ENCODE results near the gene CAMKK1.

Gene CAMKK1

DNA sequence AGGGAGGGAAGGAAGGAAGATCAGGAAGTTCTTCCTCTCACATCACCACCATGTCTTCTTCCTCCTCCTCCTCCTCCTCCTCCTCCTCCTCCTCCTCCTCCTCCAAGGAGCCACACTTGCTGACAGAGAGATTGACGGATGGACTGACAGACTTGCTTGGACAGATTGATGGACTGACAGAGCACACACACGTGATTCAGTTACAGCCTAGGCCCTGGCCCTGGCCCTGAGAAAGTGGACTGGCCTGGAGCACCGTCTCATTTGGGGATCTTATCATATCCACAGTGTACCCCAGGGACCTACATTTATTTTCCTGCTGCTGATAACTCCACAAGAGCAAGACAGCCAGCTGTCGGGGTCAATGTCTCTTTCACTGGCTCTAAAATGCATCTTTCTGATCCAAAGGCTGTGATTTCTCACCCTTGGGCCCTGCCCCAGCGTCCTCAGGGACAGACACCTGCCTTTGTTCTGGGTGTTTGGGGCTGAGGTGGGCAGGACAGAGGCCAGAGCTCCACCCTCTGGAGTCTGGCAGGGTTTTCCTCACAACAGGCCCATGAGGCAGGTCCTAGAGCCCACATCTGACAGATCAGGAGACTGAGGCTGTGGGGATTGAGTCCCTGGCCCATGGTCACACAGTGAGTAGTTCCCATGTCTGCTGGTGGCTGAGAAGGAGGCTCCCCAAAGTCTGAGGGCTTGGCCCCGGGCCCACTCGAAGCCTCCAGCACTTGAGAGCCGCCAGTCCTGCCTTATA is 25.7 kb upstream of the CAMKK1 start:
- H3K9me3 ChIP-seq (ENCODE audit: severe bottlenecking): no peaks in the 10 kb centered on the region
- H3K36me3 ChIP-seq (ENCODE audit: low read depth): no peaks in the 10 kb centered on the region
- no peak overlapping the region for H3K4me3 ChIP-seq (ENCODE audit: severe bottlenecking)
- DNase-seq (ENCODE audit: low spot score) (no peak), ATAC-seq (ENCODE audit: low read depth) (no peak)
- no peaks in the 10 kb centered on the region for H3K4me1 ChIP-seq (ENCODE audit: insufficient read depth, poor library complexity, severe bottlenecking)
- no peak overlapping the region for H3K27ac ChIP-seq (ENCODE audit: poor library complexity, severe bottlenecking)
- TF ChIP-seq CTCF (IDR thresholded peaks at IDR 0.05; ENCODE audit: poor library complexity, severe bottlenecking): no peak
- H3K27me3 ChIP-seq (ENCODE audit: insufficient read depth, poor library complexity, severe bottlenecking): no peaks in the 10 kb centered on the region

GRCh38 chr17:3917391-3917931 is 24.6 kb upstream of the CAMKK1 start:
- DNase-seq (ENCODE audit: low spot score) (no peak), ATAC-seq (ENCODE audit: low read depth) (no peak)
- H3K27ac ChIP-seq (ENCODE audit: poor library complexity, severe bottlenecking): no peak overlapping the region
- no peaks in the 10 kb centered on the region for H3K4me1 ChIP-seq (ENCODE audit: insufficient read depth, poor library complexity, severe bottlenecking)
- H3K27me3 ChIP-seq (ENCODE audit: insufficient read depth, poor library complexity, severe bottlenecking): no peaks in the 10 kb centered on the region
- no peak for TF ChIP-seq CTCF (IDR thresholded peaks at IDR 0.05; ENCODE audit: poor library complexity, severe bottlenecking)
- H3K36me3 ChIP-seq (ENCODE audit: low read depth): no peaks in the 10 kb centered on the region
- H3K4me3 ChIP-seq (ENCODE audit: severe bottlenecking): no peak overlapping the region
- no peaks in the 10 kb centered on the region for H3K9me3 ChIP-seq (ENCODE audit: severe bottlenecking)

DNA sequence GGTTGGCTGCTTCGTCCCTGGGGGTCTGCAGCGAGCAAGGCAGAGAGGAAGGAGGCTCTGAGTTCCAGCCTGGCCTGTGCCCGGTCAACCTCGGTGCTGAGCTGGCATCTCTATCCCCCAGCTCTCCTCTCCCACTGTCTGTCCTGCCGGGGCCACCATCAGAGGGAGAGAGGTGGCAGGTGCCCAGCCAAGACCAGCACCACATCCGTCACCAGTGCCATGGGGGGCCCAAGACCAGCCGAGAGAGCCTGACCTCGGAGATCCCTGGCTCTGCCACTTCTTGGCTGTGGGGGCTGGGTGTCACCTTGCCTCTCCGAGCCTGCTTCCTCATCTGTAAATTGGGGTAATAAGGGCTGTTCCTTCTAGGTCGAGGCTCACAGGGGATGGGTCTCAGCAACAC is 24.0 kb upstream of the CAMKK1 start:
- no peak for TF ChIP-seq CTCF (IDR thresholded peaks at IDR 0.05; ENCODE audit: poor library complexity, severe bottlenecking)
- Histone ChIP-seq H3K4me1 (ENCODE audit: insufficient read depth, poor library complexity, severe bottlenecking) (no peaks in the 10 kb centered on the region), H3K27ac (ENCODE audit: poor library complexity, severe bottlenecking) (no peak overlapping the region), H3K9me3 (ENCODE audit: severe bottlenecking) (no peaks in the 10 kb centered on the region), H3K27me3 (ENCODE audit: insufficient read depth, poor library complexity, severe bottlenecking) (no peaks in the 10 kb centered on the region), H3K36me3 (ENCODE audit: low read depth) (no peaks in the 10 kb centered on the region), H3K4me3 (ENCODE audit: severe bottlenecking) (no peak overlapping the region)
- no peak for ATAC-seq (ENCODE audit: low read depth)
- no peak for DNase-seq (ENCODE audit: low spot score)

DNA sequence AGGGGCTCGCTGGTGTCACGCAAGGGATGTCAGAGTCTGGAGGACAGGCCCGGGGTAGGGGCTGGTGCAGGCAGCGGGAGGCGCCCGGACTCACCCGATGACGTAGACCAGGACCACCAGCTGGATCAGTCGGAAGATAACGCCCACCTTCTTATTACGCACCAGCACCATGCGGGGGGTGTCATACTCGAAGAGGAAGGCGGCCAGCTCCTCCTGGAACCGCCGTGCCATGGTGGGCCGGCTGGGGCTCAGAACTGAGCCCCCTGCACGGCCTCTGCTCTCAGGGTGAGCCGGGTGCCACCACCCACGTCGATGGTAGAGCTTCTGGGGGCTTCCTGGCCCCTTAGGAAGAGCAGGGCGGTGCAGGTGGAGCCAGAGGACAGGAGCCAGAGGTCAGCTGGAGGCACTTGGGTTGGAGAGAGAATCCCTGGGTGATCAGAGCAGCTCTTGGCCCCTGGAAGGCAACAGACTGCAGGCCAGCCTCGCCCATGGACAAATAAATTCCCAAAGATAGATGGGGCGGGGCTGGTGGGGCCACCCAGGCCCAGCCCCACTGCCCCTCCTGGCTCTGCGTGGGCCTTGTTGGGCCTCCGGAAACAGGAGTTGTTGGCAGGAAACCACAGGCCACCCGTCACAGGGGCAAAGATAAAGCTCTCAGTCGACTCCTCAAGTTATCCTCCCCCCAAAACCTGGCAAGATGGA is 23.3 kb upstream of the CAMKK1 start, which contains the start of gene P2RX1:
Gene P2RX1 (minus strand): TSS at position 471 of the 702 bp plus-strand sequence. CDS start 240 bp downstream, at position 231.
- Histone ChIP-seq H3K9me3 (ENCODE audit: severe bottlenecking) (no peaks in the 10 kb centered on the region), H3K4me3 (ENCODE audit: severe bottlenecking) (no peak within 1 kb of the TSS), H3K36me3 (ENCODE audit: low read depth) (no peaks in the 10 kb centered on the region), H3K27me3 (ENCODE audit: insufficient read depth, poor library complexity, severe bottlenecking) (no peaks in the 10 kb centered on the region), H3K27ac (ENCODE audit: poor library complexity, severe bottlenecking) (no peak within 1 kb of the TSS), H3K4me1 (ENCODE audit: insufficient read depth, poor library complexity, severe bottlenecking) (no peaks in the 10 kb centered on the region)
- no peak for TF ChIP-seq CTCF (IDR thresholded peaks at IDR 0.05; ENCODE audit: poor library complexity, severe bottlenecking)
- ATAC-seq (ENCODE audit: low read depth) (no peak), DNase-seq (ENCODE audit: low spot score) (no peak)

All from RWPE2 (cell line).